HepG2 (cell line): ENCODE data around the gene AHNAK. TPM values are rescaled to one million over a fixed set of nuclear protein-coding genes. Genes with fewer than 3 reads are reported as not detected.

ENCODE experiments used
- ATAC-seq: fragments of 200-7000 bp; cut with Tn5 transposase; 3 replicates; pipeline ENCODE4 v1.9.1; 2020; ENCODE audit warnings: mild to moderate bottlenecking, moderate library complexity
- BruUV-seq: library from RNA; stranded (reverse); fragments of 400-500 nt; replicated peaks from 2 replicates; lab custom pipeline; 2021; lab: Mats Ljungman, UMichigan
- CTCF ChIA-PET: fragments of 300-600 bp; formaldehyde crosslinking; extraction: SDS; loops from one replicate; lab custom pipeline; 2021; ENCODE audit warnings: low total read pairs, inconsistent platforms, low intra/inter-chr PET ratio; lab: Yijun Ruan, JAX
- POLR2A ChIA-PET: fragments of 350-600 bp; sonication (Branson Sonifier 250); formaldehyde crosslinking; loops from one replicate; lab custom pipeline; 2020; ENCODE audit warnings: antibody characterized with exemption, inconsistent platforms; lab: Yijun Ruan, JAX
- DNase-seq: peaks from one replicate; pipeline ENCODE4 v3.0.0-alpha.2; 2015; ENCODE audit warnings: low spot score
- FAIRE-seq: peaks from 3 replicates; lab custom pipeline; 2011; peaks lifted over from hg19 to GRCh38; lab: Jason Lieb, UNC
- H2AFZ ChIP-seq: one replicate; pipeline ENCODE4 v1.6.1; 2011; ENCODE audit warnings: low read length, inconsistent platforms
- H3K27ac ChIP-seq: fragments of 300-600 bp; 3 replicates; pipeline ENCODE4 v1.8.0; 2011; ENCODE audit warnings: mixed run types, mild to moderate bottlenecking, mixed read lengths, low read length, inconsistent platforms; ENCODE audit not compliant: insufficient read depth; ENCODE audit errors: extremely low read length
- H3K27me3 ChIP-seq, 2 experiments: fragments of 200-600 bp in 1 of 2; 2 replicates in 1 of 2; 3 replicates in 1 of 2; pipeline versions ENCODE4 v1.6.0 to v1.8.0; 2011; ENCODE audit warnings: low read length in 2 of 2, mild to moderate bottlenecking in 2 of 2, moderate library complexity in 2 of 2, inconsistent platforms in 1 of 2; ENCODE audit not compliant: insufficient read depth in 2 of 2, control insufficient read depth in 1 of 2
- H3K36me3 ChIP-seq, 2 experiments: fragments of 200-600 bp in 1 of 2; replicated peaks in 1 of 2; 2 replicates in 1 of 2; 3 replicates in 1 of 2; pipeline versions ENCODE4 v1.5.1 to v1.8.0; 2011; ENCODE audit warnings: low read length in 2 of 2, inconsistent platforms in 1 of 2; ENCODE audit not compliant: insufficient read depth in 2 of 2, control insufficient read depth in 1 of 2
- H3K4me1 ChIP-seq: 2 replicates; pipeline ENCODE4 v1.5.1; 2012; ENCODE audit warnings: low read length, inconsistent platforms; ENCODE audit not compliant: insufficient read depth
- H3K4me2 ChIP-seq: 2 replicates; pipeline ENCODE4 v1.6.0; 2011; ENCODE audit warnings: low read depth, low read length, inconsistent platforms
- H3K4me3 ChIP-seq, 3 experiments: fragments of 200-600 bp in 1 of 3; sonication (generic), shearing (Covaris generic) in 1 of 3; replicated peaks in 1 of 3; 2 replicates each; pipeline ENCODE4 v1.5.1; 2011 to 2016; ENCODE audit warnings: low read length in 3 of 3, inconsistent platforms in 2 of 3, low read depth in 2 of 3, mild to moderate bottlenecking in 2 of 3, control low read depth in 1 of 3, mixed read lengths in 1 of 3; ENCODE audit not compliant: insufficient read depth in 1 of 3
- H3K79me2 ChIP-seq: one replicate; pipeline ENCODE4 v1.6.1; 2011; ENCODE audit warnings: low read length, inconsistent platforms; ENCODE audit not compliant: insufficient read depth
- H3K9ac ChIP-seq: 2 replicates; pipeline ENCODE4 v1.6.0; 2011; ENCODE audit warnings: mild to moderate bottlenecking, low read depth, low read length, inconsistent platforms; ENCODE audit not compliant: insufficient read depth
- H3K9me3 ChIP-seq: 2 replicates; pipeline ENCODE4 v1.5.1; 2012; ENCODE audit warnings: mild to moderate bottlenecking, low read length
- H4K20me1 ChIP-seq: 2 replicates; pipeline ENCODE4 v1.6.0; 2011; ENCODE audit warnings: inconsistent platforms, mild to moderate bottlenecking, low read length, moderate library complexity; ENCODE audit not compliant: insufficient read depth
- ARNT2 ChIP-seq: sonication (generic); formaldehyde crosslinking; IDR thresholded peaks from 2 replicates; pipeline ENCODE4 v1.8.0; 2022; ENCODE audit warnings: mild to moderate bottlenecking, low read depth, missing genetic modification reagents, moderate library complexity
- HCFC1 ChIP-seq: fragments of 150-350 bp; IDR thresholded peaks from 2 replicates; pipeline ENCODE4 v1.6.1; 2014; ENCODE audit warnings: low read depth, low read length
- HOXD1 ChIP-seq: sonication (generic); formaldehyde crosslinking; IDR thresholded peaks from 2 replicates; pipeline ENCODE4 v1.5.0; 2020; ENCODE audit warnings: missing genetic modification reagents
- LCORL ChIP-seq, 2 experiments: fragments of 450-650 bp in 1 of 2; sonication (generic) in 1 of 2; formaldehyde crosslinking in 1 of 2; IDR thresholded peaks; 2 replicates each; pipeline versions ENCODE4 v1.5.0 to v1.6.1; 2017 to 2020; ENCODE audit warnings: antibody characterized with exemption in 1 of 2, missing genetic modification reagents in 1 of 2
- MAX ChIP-seq: IDR thresholded peaks from 2 replicates; pipeline ENCODE4 v1.6.1; 2012; ENCODE audit warnings: inconsistent platforms
- PAWR ChIP-seq: sonication (generic); formaldehyde crosslinking; IDR thresholded peaks from 2 replicates; pipeline ENCODE4 v1.4.0; 2020; ENCODE audit warnings: missing genetic modification reagents, mild to moderate bottlenecking, borderline replicate concordance
- PPARG ChIP-seq: conservative IDR thresholded peaks from 2 replicates; pipeline ENCODE4 v1.6.1; 2016; ENCODE audit warnings: missing biosample characterization, missing genetic modification reagents
- RBM39 ChIP-seq: fragments of 200-400 bp; formaldehyde crosslinking; IDR thresholded peaks from one replicate; pipeline ENCODE4 v1.6.1; 2018; ENCODE audit warnings: antibody characterized with exemption, mild to moderate bottlenecking, low read depth, low read length; ENCODE audit not compliant: poor library complexity, severe bottlenecking
- SAP130 ChIP-seq: IDR thresholded peaks from 2 replicates; pipeline ENCODE4 v1.6.1; 2016; ENCODE audit warnings: low read depth
- SRSF1 ChIP-seq: fragments of 200-400 bp; formaldehyde crosslinking; optimal IDR thresholded peaks from 2 replicates; pipeline ENCODE3; 2017; ENCODE audit warnings: mild to moderate bottlenecking, low read depth, low read length, moderate library complexity
- STAT6 ChIP-seq: sonication (generic); formaldehyde crosslinking; IDR thresholded peaks from 2 replicates; pipeline ENCODE4 v1.4.0; 2020; ENCODE audit warnings: missing genetic modification reagents, mild to moderate bottlenecking, borderline replicate concordance
- ZFX ChIP-seq: sonication (generic); formaldehyde crosslinking; IDR thresholded peaks from 2 replicates; pipeline ENCODE4 v1.4.0; 2020; ENCODE audit warnings: mild to moderate bottlenecking, low read depth, missing genetic modification reagents, moderate library complexity
- ZNF205 ChIP-seq: IDR thresholded peaks from 2 replicates; pipeline ENCODE4 v1.6.1; 2018; ENCODE audit warnings: missing biosample characterization, missing genetic modification reagents
- ZNF274 ChIP-seq: sonication (generic); formaldehyde crosslinking; IDR thresholded peaks from 2 replicates; pipeline ENCODE4 v1.5.1; 2020; ENCODE audit warnings: mild to moderate bottlenecking, missing genetic modification reagents
- ZNF441 ChIP-seq: sonication (generic); formaldehyde crosslinking; IDR thresholded peaks from 2 replicates; pipeline ENCODE4 v1.7.0; 2021; ENCODE audit warnings: missing genetic modification reagents, borderline replicate concordance
- ZNF703 ChIP-seq: sonication (generic); formaldehyde crosslinking; IDR thresholded peaks from 2 replicates; pipeline ENCODE4 v1.5.1; 2020; ENCODE audit warnings: missing genetic modification reagents, mild to moderate bottlenecking, moderate library complexity, borderline replicate concordance
- ZNF704 ChIP-seq: sonication (generic); formaldehyde crosslinking; IDR thresholded peaks from 2 replicates; pipeline ENCODE4 v1.8.1; 2023; ENCODE audit warnings: mild to moderate bottlenecking, inconsistent platforms, moderate library complexity, missing genetic modification reagents, borderline replicate concordance
- ZNF772 ChIP-seq: sonication (generic); formaldehyde crosslinking; IDR thresholded peaks from 2 replicates; pipeline ENCODE4 v1.5.0; 2020; ENCODE audit warnings: mild to moderate bottlenecking, missing genetic modification reagents
- ZNF850 ChIP-seq: sonication (generic); formaldehyde crosslinking; conservative IDR thresholded peaks from 2 replicates; pipeline ENCODE4 v1.9.0; 2021; ENCODE audit warnings: mild to moderate bottlenecking, missing genetic modification reagents
- WGBS: methylation state at CpG from one replicate; pipeline ENCODE4 v1.1.6; 2017; ENCODE audit warnings: low lambda C conversion rate; 5-methylcytosine and 5-hydroxymethylcytosine counted together
- in situ Hi-C: cut with HindIII; loops from 2 replicates; pipeline ENCODE4 v1.10.0; 2017; ENCODE audit warnings: low pct_unique_long_range_greater_than_20kb; ENCODE audit not compliant: extremely low pct_ligation_motif_present
- intact Hi-C: fragments of 100-400 bp; cut with micrococcal nuclease; formaldehyde crosslinking; loops from one replicate; pipeline ENCODE4 v1.10.0; 2022; ENCODE audit not compliant: unreplicated experiment
- polyA plus RNA-seq, 8 experiments: library from polyadenylated mRNA; depleted of rRNA in 3 of 8; stranded (reverse) in 7 of 8; unstranded in 1 of 8; fragments of >200 nt; fragmentation: Illumina TruSeq in 4 of 8; extraction: Trizol in 4 of 8; gene quantifications; 2 replicates each; pipeline versions ENCODE4 v1.2.1 to v1.2.3, GENCODE V29; 2011 to 2016; ENCODE audit warnings: low read depth in 4 of 8, missing spikeins in 1 of 8, mixed read lengths in 1 of 8; ENCODE audit not compliant: insufficient read depth in 1 of 8
- total RNA-seq, 5 experiments: library from RNA; depleted of rRNA; stranded (reverse); fragments of >200 nt; fragmentation: Illumina TruSeq; extraction: Trizol; gene quantifications; 2 replicates each; pipeline ENCODE4 v1.2.3, GENCODE V29; 2016; ENCODE audit warnings: low read depth in 1 of 5

AHNAK gene
- total and polyA plus RNA-seq, 2 of the 13 experiments (the other 11 are each of a cell fraction or from before 2014, with no cell fraction given): 23.4 to 25.0 TPM

- TF ChIP-seq ARNT2 (CRISPR knock-in tag): 0 out of 2 replicates have a peak, but pooled peaks have one; percentile 25
- peak; percentile 4 for TF ChIP-seq ZFX (CRISPR knock-in tag)
- TF ChIP-seq MAX: peak; percentile 30; the same call in 1 of the 2 replicates
- TF ChIP-seq PPARG (CRISPR knock-in tag): 0 out of 2 replicates have a peak, but pooled peaks have one; percentile 22
- peak; percentile 2 for TF ChIP-seq RBM39
- peak; percentile 15; the same call in 1 of the 2 replicates for TF ChIP-seq ZNF850 (CRISPR knock-in tag)
- peak; percentile 59; the same call in 1 of the 2 replicates for TF ChIP-seq ZNF441 (CRISPR knock-in tag)
- no peak for TF ChIP-seq ZNF704 (CRISPR knock-in tag)
These were observed at the start of gene AHNAK (continued) for GRCh38 chr11:62546244-62546928.

GRCh38 chr11:62595124-62595523, 48.5 kb upstream of the AHNAK start:
- Histone ChIP-seq H3K4me2 (no peak overlapping the region), H3K4me3 (no peak overlapping the region), H3K79me2 (peaks cover 28% of the 10 kb centered on the region), H3K27ac (no peak overlapping the region), H4K20me1 (no peaks in the 10 kb centered on the region), H2AFZ (no peak overlapping the region), H3K36me3 (peaks cover 29 to 42% of the 10 kb centered on the region in 2 experiments), H3K9me3 (no peaks in the 10 kb centered on the region), H3K9ac (no peak overlapping the region), H3K27me3 (no peaks in the 10 kb centered on the region; a peak in 1 of 5 replicates), H3K4me1 (peaks cover 37% of the 10 kb centered on the region)
- no TSS peak for BruUV-seq
- WGBS: 97% methylated on average over 8 of the region's 8 CpGs
- FAIRE-seq: no peak
- ChIA-PET CTCF (no interaction called here), POLR2A (interaction anchor here (1.9 kb wide), 1 partner anchor 17 kb away, joined by 5 read pairs; no protein-coding TSS in a partner anchor)
- in situ Hi-C loops: no loop called here
- intact Hi-C loops: no loop called here
- ATAC-seq: no peak
- no peak for DNase-seq
- TF ChIP-seq HCFC1 (no peak), HOXD1 (CRISPR knock-in tag) (no peak), LCORL (IDR thresholded peaks at IDR 0.05) (no peak), LCORL (CRISPR knock-in tag; IDR thresholded peaks at IDR 0.05) (no peak), ZNF703 (CRISPR knock-in tag) (no peak), ZNF205 (CRISPR knock-in tag) (no peak), PAWR (no peak), SAP130 (CRISPR knock-in tag) (no peak), ZNF274 (CRISPR knock-in tag) (no peak), ZNF772 (no peak), SRSF1 (no peak), STAT6 (CRISPR knock-in tag) (no peak)
